ENCODE data around the gene COL6A2.
A peak's percentile ranks its signal among the peaks of the same experiment; 100 is the strongest.
"Not testable (repeated sequence)": the region's sequence is repeated elsewhere in the genome, so short reads cannot be mapped to it uniquely, and the experiment has no call there.

The COL6A2 gene

GRCh38 chr21:46082963-46083790, 14.7 kb upstream of the COL6A2 start:
- no peak overlapping the region for H3K27ac ChIP-seq
- H3K4me3 ChIP-seq = no peak overlapping the region
- no peaks in the 10 kb centered on the region for H3K27me3 ChIP-seq
- no peak overlapping the region for H3K9ac ChIP-seq
- H3K9me3 ChIP-seq (replicated peaks in 1 of 11) = peaks cover 17 to 29% (median 21%) of the 10 kb centered on the region in 11 experiments
- no peaks in the 10 kb centered on the region for H3K36me3 ChIP-seq
- TF ChIP-seq Cebpa-rat (IDR thresholded peaks at IDR 0.05) = no peak
- H3K4me1 ChIP-seq = peaks cover 11 to 40% (median 30%) of the 10 kb centered on the region in 10 experiments; a peak in 19 of 20 replicates
- no peak overlapping the region for H3K4me2 ChIP-seq
- no peaks in the 10 kb centered on the region for H4K20me1 ChIP-seq

DNA sequence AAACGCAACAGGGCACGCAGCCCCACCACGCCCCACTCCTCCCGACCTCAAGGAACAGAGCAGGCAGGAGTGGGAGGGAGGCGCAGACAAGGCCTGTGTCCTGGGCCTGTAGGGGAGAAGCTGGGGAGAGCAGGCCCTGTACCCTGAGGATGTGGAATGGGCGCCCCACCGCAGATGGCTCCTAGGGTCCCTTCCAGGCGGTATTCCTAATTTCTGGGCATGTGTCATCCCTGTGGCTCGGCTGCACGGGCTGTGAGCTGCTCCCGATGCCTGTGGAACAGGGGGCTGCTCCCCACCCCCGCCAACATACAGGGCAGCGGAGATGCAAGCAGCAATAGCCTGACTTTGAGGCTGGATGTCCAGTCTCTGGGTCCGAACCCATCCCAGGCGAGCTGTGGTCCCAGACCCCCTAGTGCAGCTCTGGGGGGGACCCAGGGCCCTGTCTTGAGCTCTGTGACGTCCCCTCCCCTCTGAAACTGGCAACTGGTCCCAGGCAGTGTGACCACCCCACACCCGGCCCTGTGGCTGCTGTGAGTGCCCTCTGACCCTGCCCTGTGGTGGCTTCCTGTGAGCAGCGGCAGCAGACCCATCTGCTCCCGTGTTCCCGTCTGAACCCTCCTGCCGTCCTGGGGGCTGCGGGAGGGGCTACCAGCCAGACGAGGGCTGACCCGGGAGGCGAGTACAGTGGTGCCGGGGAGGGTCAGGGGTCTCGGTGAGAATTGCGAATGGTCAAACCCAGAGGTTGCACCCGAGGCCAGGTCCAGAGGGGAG, 13.9 kb upstream of the COL6A2 start:
- Histone ChIP-seq H3K27ac (no peak overlapping the region), H3K4me3 (no peak overlapping the region), H3K4me2 (no peak overlapping the region), H3K9me3 (replicated peaks in 1 of 11) (peaks cover 25 to 37% (median 29%) of the 10 kb centered on the region in 11 experiments), H3K9ac (no peak overlapping the region), H3K4me1 (peaks cover 6 to 32% (median 24%) of the 10 kb centered on the region in 10 experiments; a peak in 19 of 20 replicates), H3K27me3 (no peaks in the 10 kb centered on the region), H3K36me3 (no peaks in the 10 kb centered on the region), H4K20me1 (no peaks in the 10 kb centered on the region)
- no peak for TF ChIP-seq Cebpa-rat (IDR thresholded peaks at IDR 0.05)

- Histone ChIP-seq H3K9ac (no peak overlapping the region), H4K20me1 (no peaks in the 10 kb centered on the region), H3K4me1 (peaks cover 0 to 24% (median 16%) of the 10 kb centered on the region in 10 experiments; a peak in 16 of 20 replicates), H3K4me3 (no peak overlapping the region), H3K9me3 (replicated peaks in 1 of 11) (peaks cover 32 to 45% (median 37%) of the 10 kb centered on the region in 11 experiments), H3K36me3 (no peaks in the 10 kb centered on the region), H3K27ac (no peak overlapping the region), H3K4me2 (no peak overlapping the region), H3K27me3 (no peaks in the 10 kb centered on the region)
- no peak for TF ChIP-seq Cebpa-rat (IDR thresholded peaks at IDR 0.05)
Measured at GRCh38 chr21:46084709-46085108, 13.2 kb upstream of the COL6A2 start.

GRCh38 chr21:46085259-46085658, 12.7 kb upstream of the COL6A2 start:
- H3K27ac ChIP-seq, H4K20me1 ChIP-seq, H3K27me3 ChIP-seq, H3K36me3 ChIP-seq, H3K9ac ChIP-seq, H3K4me2 ChIP-seq, H3K4me3 ChIP-seq: not testable (repeated sequence)
- Histone ChIP-seq H3K4me1 (peaks cover 0 to 19% (median 11%) of the 10 kb centered on the region in 10 experiments; a peak in 12 of 20 replicates), H3K9me3 (replicated peaks in 1 of 11) (peaks cover 37 to 50% (median 42%) of the 10 kb centered on the region in 11 experiments)

GRCh38 chr21:46087641-46088040, 10.3 kb upstream of the COL6A2 start:
- TF ChIP-seq Cebpa-rat (IDR thresholded peaks at IDR 0.05) = no peak
- H4K20me1 ChIP-seq = no peaks in the 10 kb centered on the region

GRCh38 chr21:46088189-46088588, 9.7 kb upstream of the COL6A2 start:
- no peak overlapping the region for H3K9ac ChIP-seq

More at GRCh38 chr21:46087641-46088040, 10.3 kb upstream of the COL6A2 start:
- peaks cover 5 to 15% (median 12%) of the 10 kb centered on the region in 10 experiments; a peak in 18 of 20 replicates for H3K4me1 ChIP-seq
- H3K4me2 ChIP-seq = no peak overlapping the region
- no peak overlapping the region for H3K4me3 ChIP-seq
- H3K27ac ChIP-seq = no peak overlapping the region
- no peaks in the 10 kb centered on the region for H3K36me3 ChIP-seq
- H3K27me3 ChIP-seq = no peaks in the 10 kb centered on the region
- H3K9me3 ChIP-seq (replicated peaks in 1 of 11) = peaks cover 39 to 53% (median 45%) of the 10 kb centered on the region in 11 experiments
- no peak overlapping the region for H3K9ac ChIP-seq

DNA sequence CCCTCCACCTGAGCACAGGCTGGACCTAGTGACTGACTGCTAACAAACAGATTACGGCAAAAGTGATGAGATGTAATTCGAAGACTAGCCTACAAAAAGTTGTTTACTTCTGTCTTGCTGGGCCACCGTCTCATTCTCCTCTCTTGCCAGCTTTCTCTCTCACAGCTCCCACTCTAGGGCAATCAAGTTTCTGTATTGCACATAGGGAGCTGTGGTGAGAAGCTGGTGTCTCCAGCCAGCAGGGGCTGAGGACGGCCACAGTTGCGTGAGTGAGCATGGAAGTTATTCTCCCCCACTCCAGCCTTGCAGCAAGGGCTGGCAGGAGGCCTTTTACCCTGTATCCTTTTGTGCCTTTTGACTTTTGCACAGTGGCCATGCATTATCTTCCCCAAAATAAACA, 8.6 kb upstream of the COL6A2 start:
- H3K9ac ChIP-seq = no peak overlapping the region
- no peak for TF ChIP-seq Cebpa-rat (IDR thresholded peaks at IDR 0.05)
- peaks cover 5 to 24% (median 12%) of the 10 kb centered on the region in 10 experiments; a peak in 18 of 20 replicates for H3K4me1 ChIP-seq

More at GRCh38 chr21:46088189-46088588, 9.7 kb upstream of the COL6A2 start:
- H3K36me3 ChIP-seq = no peaks in the 10 kb centered on the region
- H3K27ac ChIP-seq = no peak overlapping the region
- H3K9me3 ChIP-seq (replicated peaks in 1 of 11) = peaks cover 39 to 53% (median 45%) of the 10 kb centered on the region in 11 experiments
- H3K27me3 ChIP-seq = no peaks in the 10 kb centered on the region
- H3K4me2 ChIP-seq = no peak overlapping the region
- H3K4me1 ChIP-seq = peaks cover 5 to 18% (median 12%) of the 10 kb centered on the region in 10 experiments; a peak in 18 of 20 replicates
- H3K4me3 ChIP-seq = no peak overlapping the region
- H4K20me1 ChIP-seq = no peaks in the 10 kb centered on the region
- no peak for TF ChIP-seq Cebpa-rat (IDR thresholded peaks at IDR 0.05)

GRCh38 chr21:46091118-46091517, 6.8 kb upstream of the COL6A2 start:
- Histone ChIP-seq H3K4me1 (peaks cover 5 to 24% (median 12%) of the 10 kb centered on the region in 10 experiments; a peak in 18 of 20 replicates), H3K27ac (no peak overlapping the region), H3K9ac (no peak overlapping the region), H3K4me2 (peak overlapping the region in 8 of 11 experiments; percentile 48 to 81 (median 72); a peak in 17 of 22 replicates), H4K20me1 (no peaks in the 10 kb centered on the region), H3K27me3 (no peaks in the 10 kb centered on the region), H3K4me3 (no peak overlapping the region), H3K36me3 (no peaks in the 10 kb centered on the region), H3K9me3 (replicated peaks in 1 of 11) (peaks cover 38 to 44% (median 39%) of the 10 kb centered on the region in 11 experiments)
- no peak for TF ChIP-seq Cebpa-rat (IDR thresholded peaks at IDR 0.05)

More for the DNA sequence above, 8.6 kb upstream of the COL6A2 start:
- H4K20me1 ChIP-seq = no peaks in the 10 kb centered on the region
- no peak overlapping the region for H3K4me3 ChIP-seq
- H3K36me3 ChIP-seq = no peaks in the 10 kb centered on the region
- H3K27ac ChIP-seq = no peak overlapping the region
- H3K9me3 ChIP-seq (replicated peaks in 1 of 11) = peaks cover 39 to 53% (median 45%) of the 10 kb centered on the region in 11 experiments
- no peak overlapping the region for H3K4me2 ChIP-seq
- no peaks in the 10 kb centered on the region for H3K27me3 ChIP-seq

DNA sequence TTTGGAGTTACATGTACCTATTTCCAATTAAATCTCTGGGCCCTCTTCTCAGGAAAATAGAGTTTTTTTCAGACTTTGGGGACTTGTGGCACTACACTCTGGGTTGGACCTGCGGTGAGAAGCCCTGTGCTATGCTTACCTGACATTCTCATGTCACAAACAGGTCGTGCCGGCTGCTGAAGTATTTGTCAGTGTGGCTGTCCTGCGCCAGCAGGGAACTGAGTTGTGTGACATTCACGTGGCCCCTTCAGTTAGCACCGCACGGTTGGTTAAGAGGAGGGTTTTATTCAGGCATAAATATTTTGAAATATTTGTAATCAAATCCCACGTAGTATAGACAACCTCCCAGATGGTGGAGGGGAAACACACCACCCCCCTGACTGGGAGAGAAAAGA, 6.3 kb upstream of the COL6A2 start:
- TF ChIP-seq Cebpa-rat (IDR thresholded peaks at IDR 0.05) = no peak
- H3K27ac ChIP-seq = 0 out of 22 replicates have a peak overlapping the region, but pooled peaks of 1 of the 11 experiments have one; percentile 36
- peaks cover 37 to 40% (median 38%) of the 10 kb centered on the region in 11 experiments for H3K9me3 ChIP-seq (replicated peaks in 1 of 11)
- peaks cover 5 to 24% (median 12%) of the 10 kb centered on the region in 10 experiments; a peak in 18 of 20 replicates for H3K4me1 ChIP-seq
- H4K20me1 ChIP-seq = no peaks in the 10 kb centered on the region
- H3K9ac ChIP-seq = peak overlapping the region; percentile 2 to 55 (median 36); a peak in 11 of 22 replicates
- peak overlapping the region; percentile 36 to 81 (median 71); a peak in 21 of 22 replicates for H3K4me2 ChIP-seq
- no peaks in the 10 kb centered on the region for H3K36me3 ChIP-seq
- H3K4me3 ChIP-seq = peak overlapping the region in 1 of 10 experiments; percentile 6; a peak in 1 of 20 replicates
- H3K27me3 ChIP-seq = no peaks in the 10 kb centered on the region

All from BLaER1 treated with 17β-estradiol and CSF1 and Interleukin-3, amounts not matched to agents 10 nM and 100 nM (cell line).